Activated naive CD4-positive, alpha-beta T cell treated with anti-CD3 and anti-CD28 coated beads, Interleukin-2, amount 10 ng/mL, durations not matched to agents 5 hours and 36 hours (primary cell): Measurements from ENCODE around the gene CERS2. TPM values are rescaled to one million over a fixed set of nuclear protein-coding genes. Genes with fewer than 3 reads are reported as not detected.

Source experiments
- total RNA-seq, 2 experiments: library from RNA; stranded (reverse); gene quantifications; one replicate each; pipeline ENCODE4 v1.2.3, GENCODE V29; 2021

CERS2 gene, protein sequence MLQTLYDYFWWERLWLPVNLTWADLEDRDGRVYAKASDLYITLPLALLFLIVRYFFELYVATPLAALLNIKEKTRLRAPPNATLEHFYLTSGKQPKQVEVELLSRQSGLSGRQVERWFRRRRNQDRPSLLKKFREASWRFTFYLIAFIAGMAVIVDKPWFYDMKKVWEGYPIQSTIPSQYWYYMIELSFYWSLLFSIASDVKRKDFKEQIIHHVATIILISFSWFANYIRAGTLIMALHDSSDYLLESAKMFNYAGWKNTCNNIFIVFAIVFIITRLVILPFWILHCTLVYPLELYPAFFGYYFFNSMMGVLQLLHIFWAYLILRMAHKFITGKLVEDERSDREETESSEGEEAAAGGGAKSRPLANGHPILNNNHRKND
- 100 to 1,000 TPM; 152 to 153 TPM for total RNA-seq

DNA sequence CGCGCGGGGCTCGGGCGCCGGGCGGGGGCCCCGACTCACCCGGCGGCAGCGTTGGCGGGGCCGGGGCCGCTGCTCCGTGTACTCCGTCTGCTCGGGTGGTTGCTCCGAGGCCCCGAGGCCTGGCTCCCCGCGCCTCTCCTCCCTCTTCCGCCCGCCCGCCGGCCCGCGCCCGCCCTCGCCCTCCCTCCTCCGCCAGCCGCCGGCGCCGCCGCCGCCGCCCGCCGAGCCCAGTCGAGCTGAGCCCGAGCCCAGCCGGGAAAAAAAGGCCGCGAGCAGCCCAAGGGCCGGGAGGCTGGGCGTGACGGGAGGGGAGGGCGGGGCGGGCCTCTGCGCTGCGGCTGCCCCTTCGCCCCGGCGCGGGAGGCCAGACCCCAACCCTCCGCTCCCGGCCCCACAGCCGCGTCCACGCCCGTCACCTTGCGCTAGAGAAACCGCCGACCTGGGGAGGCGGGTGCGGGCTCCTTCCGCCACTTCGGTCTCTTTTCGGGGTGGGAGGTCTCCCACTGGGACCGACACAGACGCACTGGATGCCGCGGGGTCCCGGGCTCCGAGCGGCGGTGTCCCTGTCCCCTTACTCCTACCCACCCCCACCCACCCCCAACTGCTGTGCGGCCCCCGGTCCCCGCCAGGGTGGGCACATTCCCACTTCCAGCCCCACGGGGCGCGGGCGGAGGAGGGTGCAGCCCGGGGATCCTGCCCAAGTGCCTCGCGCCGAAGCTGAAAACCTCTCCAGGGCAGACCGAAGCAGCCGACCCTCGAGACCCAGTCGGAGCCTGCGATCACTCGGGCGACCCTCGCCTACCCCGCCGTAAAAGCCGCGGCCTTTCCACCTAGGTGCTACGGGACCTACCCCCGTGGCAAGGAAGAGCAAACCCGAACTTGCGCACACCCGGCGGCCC lies at the start of gene CERS2:
TSS of gene CERS2 (minus strand) at position 256 of the 899 bp plus-strand sequence. CDS start 5,745 bp downstream, outside the sequence.

DNA sequence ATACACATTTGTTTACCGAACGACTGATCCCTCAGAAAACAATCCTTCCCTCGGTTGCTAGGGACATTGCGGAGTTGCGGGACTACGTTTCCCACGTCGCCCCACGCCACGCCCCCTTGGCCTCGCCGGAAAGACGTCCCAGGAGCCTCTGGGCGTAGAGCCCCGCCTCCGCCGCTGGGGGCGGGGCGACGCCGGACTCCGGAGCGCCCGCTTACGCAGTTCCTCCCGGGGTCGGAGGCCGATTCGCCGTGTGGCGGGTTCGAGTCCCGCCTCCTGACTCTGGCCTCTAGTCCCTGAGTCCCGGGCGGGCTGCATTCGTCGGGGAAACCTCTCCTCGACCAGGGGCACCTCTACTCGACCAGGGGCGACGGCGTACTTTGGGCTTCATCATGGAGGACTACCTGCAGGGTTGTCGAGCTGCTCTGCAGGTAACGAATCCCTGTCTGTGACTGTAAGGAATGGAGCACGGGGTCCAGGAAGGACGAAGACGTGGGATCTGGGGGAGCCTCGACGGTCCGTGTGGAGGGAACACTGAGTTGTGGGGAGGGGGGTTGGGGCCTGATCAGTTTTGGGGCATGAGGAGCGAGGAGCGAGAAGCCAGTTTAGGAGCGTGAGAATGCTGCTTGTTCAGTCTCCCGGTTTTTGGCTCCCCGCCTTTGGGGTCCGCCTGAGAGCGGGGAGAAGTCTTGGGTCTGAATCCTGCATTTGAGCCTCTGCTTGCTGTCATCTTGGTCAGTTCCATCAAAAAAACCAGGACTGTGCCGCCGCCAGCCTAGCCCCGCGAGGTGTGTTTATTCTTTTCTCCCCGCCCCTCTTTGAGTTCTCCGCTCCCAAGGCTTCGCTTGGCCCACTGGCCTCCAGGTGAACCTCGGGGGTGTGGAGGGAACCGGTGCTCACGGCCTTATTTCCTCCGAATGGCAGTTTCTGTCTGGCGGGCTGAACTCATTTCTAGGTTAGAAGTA lies 33.9 kb upstream of the CERS2 start, which contains the start of gene PRUNE1:
TSS of gene PRUNE1 (plus strand) at position 206 of the 962 bp plus-strand sequence. CDS start at position 390, 184 bp downstream.

DNA sequence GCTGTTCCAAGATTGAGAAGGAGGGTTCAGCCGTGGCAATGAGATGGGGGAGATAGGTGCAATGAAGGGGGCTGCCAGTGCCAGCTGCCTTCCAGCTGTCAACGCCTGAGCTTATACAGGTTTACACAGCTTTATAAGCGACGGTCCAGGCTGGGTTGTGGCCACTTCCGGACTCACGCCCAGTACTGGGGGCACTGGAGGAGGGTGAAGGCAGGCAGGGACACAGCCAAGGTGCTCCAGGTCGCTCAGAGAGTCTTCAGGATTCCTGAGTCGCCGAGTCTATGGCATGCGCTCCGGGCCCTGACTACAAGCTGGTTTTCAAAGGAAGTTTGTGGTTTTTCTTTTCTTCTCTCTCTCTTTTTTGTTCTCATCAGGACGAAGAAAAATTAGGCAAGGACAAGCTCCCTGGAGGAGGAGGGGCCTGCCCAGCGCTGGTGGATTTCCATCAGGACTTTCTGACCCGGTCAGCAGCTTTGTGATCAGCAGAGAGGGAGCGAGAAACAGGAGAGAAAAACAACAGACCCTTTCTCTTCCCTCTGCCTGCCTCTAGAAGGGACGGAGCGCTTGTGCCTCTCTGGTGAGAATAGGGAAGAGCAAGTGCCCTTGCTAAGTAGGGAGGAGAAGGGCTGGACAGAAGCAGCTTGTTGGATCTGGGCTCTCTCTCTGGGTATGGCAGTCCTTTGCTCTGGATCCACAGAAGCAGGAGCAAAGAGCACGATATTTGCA lies 31.9 kb upstream of the CERS2 start, which contains the start of gene MINDY1:
TSS of gene MINDY1 (minus strand) at position 576 of the 726 bp plus-strand sequence. CDS start 4,285 bp downstream, outside the sequence.

DNA sequence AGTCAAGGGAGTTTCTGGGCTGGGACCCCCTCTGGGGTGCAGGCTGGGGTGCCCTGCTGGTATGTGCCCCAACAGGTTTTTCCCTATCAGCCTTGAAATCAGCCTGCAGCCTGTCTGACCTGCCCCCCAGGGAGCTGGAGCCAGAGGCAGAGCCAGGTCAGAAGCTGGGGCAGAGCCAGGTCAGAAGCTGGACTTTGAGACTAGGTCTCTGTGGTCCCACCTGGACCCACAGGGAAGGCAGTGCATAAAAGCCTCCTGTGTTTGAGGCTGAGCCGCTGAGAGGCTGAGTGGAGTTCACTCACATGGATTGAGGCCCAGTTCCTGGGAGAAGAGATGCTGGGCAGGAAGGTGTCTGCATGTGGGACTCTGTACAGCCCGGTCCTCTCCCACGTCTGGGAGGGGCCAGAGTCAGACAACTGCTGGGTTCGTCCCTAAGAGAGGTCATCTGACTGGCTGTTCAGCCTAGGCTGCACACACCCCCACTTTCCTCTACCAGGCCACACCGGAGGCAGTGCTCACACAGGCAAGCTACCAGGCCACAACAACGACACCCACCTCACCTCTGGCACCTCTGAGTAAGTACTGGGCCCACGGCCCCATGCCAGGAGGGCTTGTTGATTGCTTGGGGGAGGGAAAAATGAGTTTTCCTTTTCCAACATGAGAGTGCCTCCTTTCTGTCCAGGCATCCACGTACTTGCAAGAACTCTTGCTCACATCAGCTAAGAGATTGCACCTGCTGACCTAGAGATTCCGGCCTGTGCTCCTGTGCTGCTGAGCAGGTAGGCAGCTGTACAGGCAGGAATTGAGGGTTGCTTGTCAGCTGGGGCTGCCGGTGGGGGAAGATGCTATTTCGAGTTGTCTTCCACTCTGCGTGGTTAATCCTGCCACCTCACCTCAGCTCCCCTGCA lies 7.4 kb upstream of the CERS2 start, which contains the start of gene ANXA9:
TSS of gene ANXA9 (plus strand) at position 488 of the 908 bp plus-strand sequence. CDS start 814 bp downstream, outside the sequence.

DNA sequence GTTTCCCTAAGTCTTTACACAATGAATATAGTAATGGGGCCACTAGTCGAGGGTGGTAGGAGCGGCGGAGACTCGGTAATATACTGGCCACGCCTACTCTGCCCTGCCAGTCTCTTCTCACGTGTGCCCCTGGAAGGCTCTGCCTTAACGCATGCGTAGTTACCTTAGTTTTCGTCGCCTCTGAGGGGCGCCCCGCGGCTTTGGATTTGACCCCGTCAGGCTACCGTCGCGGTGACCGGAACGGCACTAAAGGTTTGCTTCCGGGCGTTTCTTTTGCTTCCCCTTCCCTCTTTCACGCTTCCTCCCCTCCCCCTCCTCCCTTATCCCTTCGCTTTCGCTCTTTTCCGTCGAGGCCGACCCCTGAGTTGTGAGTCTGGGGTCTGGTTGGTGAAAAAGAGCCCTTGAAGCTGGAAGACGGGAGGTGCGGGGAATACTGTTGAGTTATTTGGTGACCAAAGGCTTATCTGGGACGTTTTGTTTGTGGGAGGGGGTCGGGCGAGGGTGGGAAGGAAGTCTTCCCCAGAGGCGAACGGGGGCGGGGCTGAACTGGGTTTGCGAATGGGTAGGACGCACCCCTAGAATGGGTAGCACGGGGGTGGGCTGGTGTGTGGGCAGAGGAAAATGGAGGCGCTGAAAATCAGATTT lies 48.4 kb downstream of the CERS2 start, which contains the start of gene SETDB1:
TSS of gene SETDB1 (plus strand) at position 267 of the 645 bp plus-strand sequence. CDS start 1,352 bp downstream, outside the sequence.

Other genes starting within 250 kb of the CERS2 start
- gene CTSS, start 209.1 kb downstream of the CERS2 start, total RNA-seq: 100 to 1,000 TPM; 113 to 117 TPM
- gene CTSK, start 166.6 kb downstream of the CERS2 start, total RNA-seq: 1 to 10 TPM; 6.3 to 6.9 TPM
- gene ARNT, start 98.2 kb downstream of the CERS2 start, total RNA-seq: 10 to 100 TPM; 49.0 to 50.1 TPM
- gene CTXND2, start 87.7 kb downstream of the CERS2 start, total RNA-seq: not detected
- gene SETDB1, start 48.5 kb downstream of the CERS2 start, total RNA-seq: 10 to 100 TPM; 53.5 to 59.7 TPM
- not detected for gene ANXA9, start 7.5 kb upstream of the CERS2 start, total RNA-seq
- gene MINDY1, start 32.1 kb upstream of the CERS2 start, total RNA-seq: 10 to 100 TPM; 37.4 to 37.7 TPM
- 10 to 100 TPM; 18.5 to 20.5 TPM for gene PRUNE1, start 33.6 kb upstream of the CERS2 start, total RNA-seq
- gene BNIPL, start 61.8 kb upstream of the CERS2 start, total RNA-seq: 1 to 10 TPM; 1.0 to 1.1 TPM
- 1 to 10 TPM; 1.2 to 1.4 TPM for gene C1orf56, start 72.9 kb upstream of the CERS2 start, total RNA-seq
- 100 to 1,000 TPM; 362 to 368 TPM for gene CDC42SE1, start 84.8 kb upstream of the CERS2 start, total RNA-seq
- gene MLLT11, start 85.6 kb upstream of the CERS2 start, total RNA-seq: 1 to 10 TPM; 4.0 to 4.1 TPM
- gene GABPB2, start 95.9 kb upstream of the CERS2 start, total RNA-seq: 10 to 100 TPM; 27.7 to 30.6 TPM
- 1 to 10 TPM; 3.6 to 3.8 TPM for gene SEMA6C, start 171.8 kb upstream of the CERS2 start, total RNA-seq
- 10 to 100 TPM; 41.8 to 42.4 TPM for gene TNFAIP8L2, start 181.8 kb upstream of the CERS2 start, total RNA-seq
- gene LYSMD1, start 191.1 kb upstream of the CERS2 start, total RNA-seq: 1 to 10 TPM; 2.7 to 3.1 TPM
- gene SCNM1, start 191.3 kb upstream of the CERS2 start, total RNA-seq: 10 to 100 TPM; 59.5 to 61.1 TPM
- 1 to 10 TPM; 3.2 to 4.4 TPM for gene TMOD4, start 201.1 kb upstream of the CERS2 start, total RNA-seq
- 10 to 100 TPM; 74.6 to 77.0 TPM for gene VPS72, start 215.4 kb upstream of the CERS2 start, total RNA-seq
- 10 to 100 TPM; 57.7 to 59.3 TPM for gene PIP5K1A, start 223.7 kb upstream of the CERS2 start, total RNA-seq